Thymus (tissue), 11 donors: Measurements from ENCODE around the gene PGLYRP3. TPM values are rescaled to one million over a fixed set of nuclear protein-coding genes. Genes with fewer than 3 reads are reported as not detected.
A peak's percentile ranks its signal among the peaks of the same experiment; 100 is the strongest.

Source experiments
- DNase-seq, 9 donors: peaks; one replicate each; pipeline ENCODE4 v3.0.0-alpha.2; 2013; ENCODE audit warnings: low spot score in 9 of 9, low read depth in 6 of 9, missing footprints in 1 of 9
- H3K27ac ChIP-seq, 2 donors: one replicate each; pipeline ENCODE4 v1.5.1; 2013; ENCODE audit warnings: control low read depth in 1 of 2, low read depth in 1 of 2, low read length in 1 of 2, mild to moderate bottlenecking in 1 of 2, moderate library complexity in 1 of 2
- H3K27me3 ChIP-seq, 2 donors: one replicate each; pipeline ENCODE4 v1.5.1; 2013; ENCODE audit warnings: low read length in 1 of 2; ENCODE audit not compliant: control insufficient read depth in 2 of 2, insufficient read depth in 1 of 2
- H3K36me3 ChIP-seq, 2 donors: one replicate each; pipeline ENCODE4 v1.5.1; 2013; ENCODE audit warnings: low read length in 1 of 2, mild to moderate bottlenecking in 1 of 2, moderate library complexity in 1 of 2; ENCODE audit not compliant: control insufficient read depth in 2 of 2, insufficient read depth in 2 of 2
- H3K4me1 ChIP-seq, 2 donors: one replicate each; pipeline ENCODE4 v1.5.1; 2013; ENCODE audit warnings: low read length in 2 of 2; ENCODE audit not compliant: control insufficient read depth in 2 of 2, insufficient read depth in 2 of 2
- H3K4me3 ChIP-seq, 2 donors: one replicate each; pipeline ENCODE4 v1.5.1; 2013; ENCODE audit warnings: low read length in 2 of 2, control low read depth in 1 of 2, mild to moderate bottlenecking in 1 of 2
- H3K9me3 ChIP-seq, 2 donors: one replicate each; pipeline ENCODE4 v1.5.1; 2013; ENCODE audit warnings: low read length in 1 of 2, mild to moderate bottlenecking in 1 of 2; ENCODE audit not compliant: control insufficient read depth in 2 of 2, insufficient read depth in 1 of 2
- WGBS: extraction: QIAGEN DNeasy Blood & Tissue Kit; methylation state at CpG from one replicate; pipeline ENCODE4 v1.1.7; 2013; 5-methylcytosine and 5-hydroxymethylcytosine counted together
- polyA plus RNA-seq: library from polyadenylated mRNA; stranded (reverse); fragments of 200-250 nt; gene quantifications from one replicate; pipeline ENCODE4 v1.2.3, GENCODE V29; 2013
- total RNA-seq: library from RNA; stranded (reverse); fragments of 120-200 nt; gene quantifications from one replicate; pipeline ENCODE4 v1.2.4, GENCODE V29; 2013
- donor health status: healthy.

Gene PGLYRP3
- total and polyA plus RNA-seq, 2 donors, result 0.14 to 0.94 TPM

DNA sequence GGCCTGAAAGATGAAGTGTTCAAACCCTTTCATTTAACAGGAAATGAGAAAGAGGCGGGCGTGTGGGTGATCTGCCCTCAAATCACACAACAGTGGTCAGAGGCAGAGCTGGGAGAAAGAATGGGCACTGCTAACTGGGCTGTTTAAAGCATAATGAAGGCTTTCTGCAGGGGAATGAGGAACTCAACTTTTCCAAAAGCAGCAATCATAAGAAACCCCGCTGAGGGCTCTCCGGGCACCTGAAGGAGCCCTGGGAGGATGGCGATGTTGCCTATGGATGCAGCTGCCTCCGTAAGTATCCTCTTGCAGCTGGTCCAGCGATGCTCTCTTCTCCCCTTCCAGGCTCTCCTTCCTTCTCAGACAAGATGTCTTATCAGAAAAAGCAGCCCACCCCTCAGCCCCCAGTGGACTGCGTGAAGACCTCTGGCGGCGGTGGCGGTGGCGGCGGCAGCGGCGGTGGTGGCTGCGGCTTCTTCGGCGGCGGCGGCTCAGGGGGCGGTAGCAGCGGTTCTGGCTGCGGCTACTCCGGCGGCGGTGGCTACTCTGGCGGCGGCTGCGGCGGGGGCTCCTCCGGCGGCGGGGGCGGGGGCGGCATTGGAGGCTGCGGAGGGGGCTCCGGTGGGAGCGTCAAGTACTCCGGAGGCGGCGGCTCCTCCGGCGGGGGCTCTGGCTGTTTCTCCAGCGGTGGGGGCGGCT is 52.0 kb downstream of the PGLYRP3 start:
- no peaks in the 10 kb centered on the region for H3K9me3 ChIP-seq
- H3K36me3 ChIP-seq, result no peaks in the 10 kb centered on the region
- H3K27me3 ChIP-seq, result peaks cover 33 to 59% of the 10 kb centered on the region in 2 donors
- peaks cover 3 to 9% of the 10 kb centered on the region in 2 donors for H3K4me1 ChIP-seq
- DNase-seq, result peak in 2 of 9 donors; percentile 4 to 13
- no peak overlapping the region for H3K27ac ChIP-seq
- 4% methylated on average over 45 of the region's 45 CpGs for WGBS
- H3K4me3 ChIP-seq, result peak overlapping the region in 1 of 2 donors; percentile 31

GRCh38 chr1:153259387-153259786 is 53.4 kb downstream of the PGLYRP3 start, which contains the start of gene LORICRIN:
TSS of gene LORICRIN (plus strand) at chr1:153259687. CDS start at chr1:153260950, 1,263 bp downstream.
- 96% methylated on average over 3 of the region's 3 CpGs for WGBS
- Histone ChIP-seq H3K36me3 (no peaks in the 10 kb centered on the region), H3K27ac (no peak within 1 kb of the TSS), H3K4me3 (no peak within 1 kb of the TSS), H3K27me3 (peaks cover 33 to 56% of the 10 kb centered on the region in 2 donors), H3K9me3 (no peaks in the 10 kb centered on the region), H3K4me1 (peaks cover 3 to 9% of the 10 kb centered on the region in 2 donors)
- DNase-seq, result no peak

DNA sequence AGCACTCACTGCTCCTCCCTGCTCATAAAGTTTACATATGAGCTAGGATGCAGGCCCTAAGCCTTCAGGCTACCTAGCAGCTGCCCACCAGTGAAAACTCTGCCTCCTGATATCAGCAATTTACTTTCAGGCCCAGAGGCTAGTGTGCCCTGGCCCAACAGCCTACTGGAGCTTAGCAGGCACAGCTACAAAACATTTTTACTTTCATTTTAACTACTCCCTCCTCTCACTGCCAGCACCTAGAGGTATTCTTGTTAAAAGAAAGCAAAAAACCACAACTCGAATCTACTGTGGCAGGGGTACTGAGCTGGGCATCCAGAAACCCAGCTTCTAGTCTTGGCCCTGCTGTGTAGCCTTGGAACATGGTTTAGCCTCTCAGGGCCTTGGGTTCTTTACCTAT is 59.1 kb downstream of the PGLYRP3 start:
- Histone ChIP-seq H3K4me1 (no peaks in the 10 kb centered on the region), H3K27ac (no peak overlapping the region), H3K9me3 (no peaks in the 10 kb centered on the region), H3K36me3 (no peaks in the 10 kb centered on the region), H3K4me3 (no peak overlapping the region), H3K27me3 (peaks cover 1 to 3% of the 10 kb centered on the region in 2 donors)
- DNase-seq, result no peak
- WGBS, result 39% methylated on average over 1 of the region's 1 CpG

DNA sequence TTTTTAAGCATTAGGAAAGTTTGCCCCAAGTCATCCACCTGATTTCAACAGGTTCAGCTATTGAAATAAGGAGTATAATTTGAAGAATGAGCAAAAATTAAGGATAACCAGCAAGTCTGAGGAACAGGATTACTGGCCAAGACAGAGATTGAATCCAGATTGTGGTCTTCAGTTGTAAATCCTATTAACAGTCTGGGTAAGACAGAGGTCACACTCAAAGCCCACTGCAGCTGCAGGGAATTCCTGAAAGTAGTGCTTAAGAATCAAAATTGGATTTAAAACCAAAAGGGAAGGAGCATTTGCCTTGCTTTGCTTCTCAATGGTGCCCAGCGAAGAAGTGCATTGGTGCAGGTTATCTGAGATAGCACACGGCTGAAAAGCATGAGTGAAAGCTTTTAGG is 59.7 kb downstream of the PGLYRP3 start:
- no peak overlapping the region for H3K27ac ChIP-seq
- H3K4me1 ChIP-seq, result no peaks in the 10 kb centered on the region
- no peaks in the 10 kb centered on the region for H3K36me3 ChIP-seq
- peaks cover under 1 to 3% of the 10 kb centered on the region in 2 donors for H3K27me3 ChIP-seq
- no peaks in the 10 kb centered on the region for H3K9me3 ChIP-seq
- 49% methylated on average over 2 of the region's 2 CpGs for WGBS
- H3K4me3 ChIP-seq, result no peak overlapping the region
- DNase-seq, result no peak

DNA sequence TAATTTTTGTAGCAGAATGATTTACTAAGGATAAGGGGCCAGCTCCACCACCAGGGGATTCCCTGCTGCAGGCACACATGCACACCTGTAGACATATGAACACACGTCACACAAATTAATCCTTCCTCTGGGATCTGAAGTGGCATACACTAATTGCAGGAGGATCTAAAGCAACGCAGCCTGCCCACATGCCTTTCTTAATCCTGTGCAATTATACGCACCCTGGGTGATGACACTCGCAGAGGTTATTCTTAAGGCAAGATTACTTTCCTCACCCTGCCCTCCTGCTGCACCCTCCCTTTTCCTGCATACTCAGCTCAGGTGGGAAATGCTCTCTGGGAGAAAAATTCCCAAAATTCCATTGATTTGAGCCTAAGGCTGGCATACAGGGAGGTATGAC is 60.8 kb downstream of the PGLYRP3 start:
- peaks cover 0 to 3% of the 10 kb centered on the region in 2 donors for H3K27me3 ChIP-seq
- 95% methylated on average over 4 of the region's 4 CpGs for WGBS
- no peaks in the 10 kb centered on the region for H3K9me3 ChIP-seq
- H3K4me1 ChIP-seq, result no peaks in the 10 kb centered on the region
- no peak overlapping the region for H3K27ac ChIP-seq
- no peak overlapping the region for H3K4me3 ChIP-seq
- H3K36me3 ChIP-seq, result no peaks in the 10 kb centered on the region
- DNase-seq, result no peak

- no peak overlapping the region for H3K27ac ChIP-seq
- peaks cover 0 to 3% of the 10 kb centered on the region in 2 donors for H3K27me3 ChIP-seq
- no peaks in the 10 kb centered on the region for H3K36me3 ChIP-seq
- WGBS, result 96% methylated on average over 3 of the region's 3 CpGs
- H3K9me3 ChIP-seq, result no peaks in the 10 kb centered on the region
- H3K4me1 ChIP-seq, result no peaks in the 10 kb centered on the region
- no peak for DNase-seq
- H3K4me3 ChIP-seq, result no peak overlapping the region
These were observed 61.2 kb downstream of the PGLYRP3 start for GRCh38 chr1:153251562-153251961.

GRCh38 chr1:153251087-153251486 is 61.7 kb downstream of the PGLYRP3 start:
- H3K4me3 ChIP-seq, result no peak overlapping the region
- no peaks in the 10 kb centered on the region for H3K4me1 ChIP-seq
- no peak for DNase-seq
- H3K27me3 ChIP-seq, result peaks cover 0 to 3% of the 10 kb centered on the region in 2 donors
- no peaks in the 10 kb centered on the region for H3K9me3 ChIP-seq
- no peaks in the 10 kb centered on the region for H3K36me3 ChIP-seq
- WGBS, result 68% methylated on average over 2 of the region's 2 CpGs
- no peak overlapping the region for H3K27ac ChIP-seq

- no peaks in the 10 kb centered on the region for H3K9me3 ChIP-seq
- no peaks in the 10 kb centered on the region for H3K36me3 ChIP-seq
- 93% methylated on average over 1 of the region's 1 CpG for WGBS
- H3K27me3 ChIP-seq, result peaks cover 0 to 3% of the 10 kb centered on the region in 2 donors
- H3K4me1 ChIP-seq, result no peaks in the 10 kb centered on the region
- H3K4me3 ChIP-seq, result no peak overlapping the region
- DNase-seq, result no peak
- H3K27ac ChIP-seq, result no peak overlapping the region
These were observed 62.6 kb downstream of the PGLYRP3 start for GRCh38 chr1:153250166-153250565.

- WGBS, result 85% methylated on average over 5 of the region's 5 CpGs
- peaks cover 0 to 3% of the 10 kb centered on the region in 2 donors for H3K27me3 ChIP-seq
- peaks cover 0 to 2% of the 10 kb centered on the region in 2 donors for H3K9me3 ChIP-seq
- H3K4me3 ChIP-seq, result no peak overlapping the region
- no peaks in the 10 kb centered on the region for H3K36me3 ChIP-seq
- no peak for DNase-seq
- no peak overlapping the region for H3K27ac ChIP-seq
- no peaks in the 10 kb centered on the region for H3K4me1 ChIP-seq
These were observed 64.4 kb downstream of the PGLYRP3 start for GRCh38 chr1:153248176-153248879.
